Activated CD8-positive, alpha-beta memory T cell treated with anti-CD3 and anti-CD28 coated beads for 1 hour (primary cell): ENCODE measurements around the gene PRMT1.
A peak's percentile ranks its signal among the peaks of the same experiment; 100 is the strongest.

ENCODE experiments used
- DNase-seq, 2 donors: peaks; one replicate each; pipeline ENCODE4 v3.0.0-alpha.2; 2020; ENCODE audit warnings: low read depth in 1 of 2; ENCODE audit errors: extremely low read depth in 1 of 2

PRMT1 gene

DNA sequence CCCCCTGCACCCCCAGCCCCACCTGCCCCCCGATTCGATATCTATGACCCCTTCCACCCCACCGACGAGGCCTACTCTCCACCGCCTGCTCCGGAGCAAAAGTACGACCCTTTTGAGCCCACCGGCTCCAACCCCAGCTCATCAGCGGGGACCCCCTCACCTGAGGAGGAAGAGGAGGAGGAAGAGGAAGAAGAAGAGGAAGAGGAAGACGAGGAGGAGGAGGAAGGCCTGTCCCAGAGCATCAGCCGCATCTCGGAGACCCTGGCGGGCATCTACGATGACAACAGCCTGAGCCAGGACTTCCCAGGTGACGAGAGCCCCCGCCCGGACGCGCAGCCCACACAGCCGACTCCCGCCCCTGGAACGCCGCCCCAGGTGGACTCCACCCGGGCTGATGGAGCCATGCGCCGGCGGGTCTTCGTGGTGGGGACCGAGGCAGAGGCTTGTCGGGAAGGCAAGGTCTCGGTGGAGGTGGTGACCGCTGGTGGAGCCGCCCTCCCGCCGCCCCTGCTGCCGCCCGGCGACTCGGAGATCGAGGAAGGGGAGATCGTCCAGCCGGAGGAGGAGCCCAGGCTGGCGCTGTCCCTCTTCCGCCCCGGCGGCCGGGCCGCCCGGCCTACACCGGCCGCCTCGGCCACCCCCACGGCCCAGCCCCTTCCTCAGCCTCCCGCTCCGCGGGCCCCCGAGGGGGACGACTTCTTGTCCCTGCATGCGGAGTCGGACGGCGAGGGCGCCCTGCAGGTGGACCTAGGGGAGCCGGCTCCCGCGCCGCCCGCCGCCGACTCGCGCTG lies 25.8 kb upstream of the PRMT1 start:
- DNase-seq: no peak

DNA sequence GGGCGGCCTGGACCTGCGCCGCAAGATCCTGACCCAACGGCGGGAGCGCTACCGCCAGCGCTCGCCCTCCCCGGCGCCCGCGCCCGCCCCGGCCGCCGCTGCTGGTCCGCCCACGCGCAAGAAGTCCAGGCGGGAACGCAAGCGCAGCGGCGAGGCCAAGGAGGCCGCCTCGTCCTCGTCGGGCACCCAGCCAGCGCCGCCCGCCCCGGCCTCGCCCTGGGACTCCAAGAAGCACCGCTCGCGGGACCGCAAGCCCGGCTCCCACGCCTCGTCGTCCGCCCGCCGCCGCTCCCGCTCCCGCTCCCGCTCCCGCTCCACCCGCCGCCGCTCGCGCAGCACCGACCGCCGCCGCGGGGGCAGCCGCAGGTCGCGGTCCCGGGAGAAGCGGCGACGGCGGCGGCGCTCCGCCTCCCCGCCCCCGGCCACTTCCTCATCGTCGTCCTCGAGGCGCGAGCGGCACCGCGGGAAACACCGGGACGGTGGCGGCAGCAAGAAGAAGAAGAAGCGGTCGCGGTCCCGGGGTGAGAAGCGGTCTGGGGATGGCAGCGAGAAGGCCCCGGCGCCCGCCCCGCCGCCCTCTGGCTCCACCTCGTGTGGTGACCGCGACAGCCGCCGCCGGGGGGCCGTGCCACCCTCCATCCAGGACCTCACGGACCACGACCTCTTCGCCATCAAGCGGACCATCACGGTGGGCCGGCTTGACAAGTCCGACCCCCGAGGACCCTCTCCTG lies 25.1 kb upstream of the PRMT1 start:
- DNase-seq: no peak

DNA sequence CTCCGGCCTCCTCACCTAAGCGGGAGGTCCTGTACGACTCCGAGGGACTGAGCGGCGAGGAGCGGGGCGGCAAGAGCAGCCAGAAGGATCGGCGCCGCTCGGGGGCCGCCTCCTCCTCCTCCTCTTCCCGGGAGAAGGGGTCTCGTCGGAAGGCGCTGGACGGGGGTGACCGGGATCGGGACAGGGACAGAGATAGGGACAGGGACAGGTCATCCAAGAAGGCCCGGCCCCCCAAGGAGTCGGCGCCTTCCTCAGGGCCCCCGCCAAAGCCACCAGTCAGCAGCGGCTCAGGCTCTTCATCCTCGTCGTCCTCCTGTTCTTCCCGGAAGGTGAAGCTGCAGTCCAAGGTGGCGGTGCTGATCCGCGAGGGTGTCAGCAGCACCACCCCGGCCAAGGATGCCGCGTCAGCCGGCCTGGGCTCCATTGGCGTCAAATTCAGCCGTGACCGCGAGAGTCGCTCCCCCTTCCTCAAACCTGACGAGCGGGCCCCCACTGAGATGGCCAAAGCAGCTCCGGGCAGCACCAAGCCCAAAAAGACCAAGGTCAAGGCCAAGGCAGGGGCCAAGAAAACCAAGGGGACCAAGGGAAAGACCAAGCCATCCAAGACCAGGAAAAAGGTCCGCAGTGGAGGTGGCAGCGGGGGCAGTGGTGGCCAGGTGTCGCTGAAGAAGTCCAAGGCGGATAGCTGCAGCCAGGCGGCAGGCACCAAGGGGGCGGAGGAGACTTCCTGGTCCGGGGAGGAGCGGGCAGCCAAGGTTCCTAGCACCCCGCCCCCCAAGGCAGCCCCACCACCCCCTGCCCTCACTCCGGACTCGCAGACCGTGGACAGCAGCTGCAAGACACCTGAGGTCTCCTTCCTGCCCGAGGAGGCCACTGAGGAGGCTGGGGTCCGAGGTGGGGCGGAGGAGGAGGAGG lies 24.3 kb upstream of the PRMT1 start:
- DNase-seq: no peak

DNA sequence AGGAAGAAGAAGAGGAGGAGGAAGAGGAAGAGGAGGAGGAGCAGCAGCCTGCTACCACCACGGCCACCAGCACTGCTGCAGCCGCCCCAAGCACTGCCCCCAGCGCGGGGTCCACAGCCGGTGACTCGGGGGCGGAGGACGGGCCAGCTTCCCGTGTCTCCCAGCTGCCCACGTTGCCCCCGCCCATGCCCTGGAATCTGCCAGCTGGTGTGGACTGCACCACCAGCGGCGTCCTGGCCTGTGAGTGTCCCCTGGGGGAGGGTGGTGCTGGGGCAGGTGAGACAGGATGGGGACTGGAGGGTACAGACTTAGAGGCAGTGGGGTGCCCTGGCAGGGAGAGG lies 23.6 kb upstream of the PRMT1 start:
- no peak for DNase-seq

DNA sequence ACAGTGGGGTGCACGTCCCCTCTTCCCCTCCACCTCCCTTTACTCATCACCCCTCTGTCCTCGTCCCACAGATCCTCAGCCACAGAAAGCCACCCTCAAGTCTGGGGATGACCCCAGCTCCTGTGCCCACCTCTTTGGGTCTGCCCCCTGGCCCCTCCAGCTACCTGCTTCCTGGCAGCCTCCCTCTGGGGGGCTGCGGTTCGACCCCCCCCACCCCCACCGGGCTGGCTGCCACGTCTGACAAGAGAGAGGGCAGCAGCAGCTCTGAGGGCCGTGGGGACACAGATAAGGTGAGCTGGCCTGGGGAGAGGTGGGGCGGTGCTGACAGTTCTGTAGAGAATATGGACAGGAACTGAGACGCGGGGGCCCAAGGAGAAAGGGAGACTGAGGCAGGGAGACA lies 22.5 kb upstream of the PRMT1 start:
- no peak for DNase-seq

DNA sequence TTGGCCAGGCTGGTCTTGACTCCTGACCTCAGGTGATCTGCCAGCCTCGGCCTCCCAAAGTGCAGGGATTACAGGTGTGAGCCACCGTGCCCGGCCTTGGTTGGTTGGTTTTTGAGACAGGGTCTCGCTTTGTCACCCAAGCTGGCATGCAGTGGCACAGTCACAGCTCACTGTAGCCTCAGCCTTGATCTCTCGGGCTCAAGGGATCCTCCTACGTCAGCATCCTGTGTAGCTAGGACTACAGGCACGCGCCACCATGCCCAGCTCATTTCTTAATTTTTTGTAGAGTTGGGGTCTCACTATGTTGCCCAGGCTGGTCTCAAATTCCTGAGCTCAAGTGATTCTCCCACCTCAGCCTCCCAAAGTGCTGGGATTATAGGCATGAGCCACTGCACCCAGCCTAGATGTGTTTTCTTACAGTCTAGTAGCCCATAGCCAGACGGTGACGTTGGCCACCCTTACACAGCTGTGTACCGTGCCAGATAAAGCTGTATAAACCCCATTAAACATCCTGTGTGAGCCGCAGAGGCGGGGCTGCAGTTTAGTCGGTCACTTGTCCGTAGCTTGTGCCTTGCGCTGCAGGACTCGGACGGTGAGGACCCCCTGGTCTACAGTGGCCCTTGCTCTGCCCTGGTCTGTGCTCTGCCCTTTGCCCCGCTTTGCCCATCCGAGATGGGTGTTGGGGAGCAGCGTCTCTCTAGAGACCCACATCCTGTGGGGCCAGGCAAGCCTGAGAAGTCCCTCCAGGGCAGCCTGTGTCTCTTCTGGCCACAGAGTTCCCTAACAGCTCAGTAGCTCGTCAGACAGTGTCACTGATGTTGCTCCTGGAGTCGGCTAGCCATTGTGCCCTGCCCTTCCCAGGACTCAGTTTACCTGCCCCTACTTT lies 21.3 kb upstream of the PRMT1 start:
- no peak for DNase-seq

DNA sequence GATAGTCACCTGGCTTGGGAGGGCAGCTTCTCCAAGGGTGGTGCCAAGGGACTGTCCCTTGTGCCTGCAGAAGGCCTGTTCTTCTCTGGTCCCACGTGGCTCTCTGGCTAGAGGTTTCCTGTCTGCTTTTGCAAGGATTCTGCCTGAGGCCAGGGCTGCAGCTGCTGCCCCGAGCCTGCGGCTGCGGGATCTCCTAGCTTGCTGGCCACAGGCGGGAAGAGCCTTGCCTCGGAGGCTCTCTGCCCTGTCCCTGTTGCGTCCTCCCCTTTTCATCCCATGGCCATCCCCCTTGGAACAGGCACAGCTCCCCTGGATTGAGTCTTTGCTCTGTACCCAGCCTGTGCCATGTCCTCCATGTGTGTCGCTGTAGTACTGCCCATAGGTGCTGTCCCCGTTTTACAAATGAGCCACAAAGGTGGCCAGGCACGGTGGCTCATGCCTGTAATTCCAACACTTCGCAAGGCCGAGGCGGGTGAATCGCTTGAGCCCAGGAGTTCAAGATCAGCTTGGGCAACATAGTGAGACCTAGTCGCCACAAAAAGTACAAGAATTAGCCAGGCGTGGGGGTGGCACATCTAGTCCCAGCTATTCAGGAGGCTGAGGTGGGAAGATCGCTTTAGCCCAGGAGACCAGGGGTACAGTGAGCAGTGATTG lies 20.5 kb upstream of the PRMT1 start:
- no peak for DNase-seq

DNA sequence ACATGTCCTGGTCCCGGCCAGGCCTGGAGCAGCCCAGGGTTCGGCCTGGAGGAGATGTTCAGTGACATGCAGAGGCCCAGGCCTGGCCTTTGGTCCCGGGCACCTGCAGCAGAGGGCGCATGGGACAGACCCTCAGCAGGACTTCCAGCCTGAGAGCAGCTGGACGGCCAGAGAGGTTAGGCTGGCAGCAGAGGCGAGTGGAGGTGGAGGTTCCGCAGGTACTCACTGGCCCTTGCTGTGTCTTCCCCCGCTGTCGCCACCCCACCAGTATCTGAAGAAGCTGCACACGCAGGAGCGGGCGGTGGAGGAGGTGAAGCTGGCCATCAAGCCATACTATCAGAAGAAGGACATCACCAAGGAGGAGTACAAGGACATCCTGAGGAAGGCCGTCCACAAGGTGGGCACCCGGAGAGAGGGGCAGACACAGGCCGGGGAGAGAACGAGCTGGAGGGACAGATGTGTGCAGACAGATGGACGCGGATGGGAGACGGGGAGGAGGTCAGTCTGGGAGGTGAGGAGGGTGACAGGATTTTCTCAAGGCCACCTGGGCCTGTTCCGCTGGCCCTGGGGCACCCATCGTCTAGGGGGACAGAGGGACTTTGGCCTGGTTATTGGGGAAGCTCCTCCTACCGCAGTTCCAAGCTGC lies 19.5 kb upstream of the PRMT1 start:
- DNase-seq: no peak

DNA sequence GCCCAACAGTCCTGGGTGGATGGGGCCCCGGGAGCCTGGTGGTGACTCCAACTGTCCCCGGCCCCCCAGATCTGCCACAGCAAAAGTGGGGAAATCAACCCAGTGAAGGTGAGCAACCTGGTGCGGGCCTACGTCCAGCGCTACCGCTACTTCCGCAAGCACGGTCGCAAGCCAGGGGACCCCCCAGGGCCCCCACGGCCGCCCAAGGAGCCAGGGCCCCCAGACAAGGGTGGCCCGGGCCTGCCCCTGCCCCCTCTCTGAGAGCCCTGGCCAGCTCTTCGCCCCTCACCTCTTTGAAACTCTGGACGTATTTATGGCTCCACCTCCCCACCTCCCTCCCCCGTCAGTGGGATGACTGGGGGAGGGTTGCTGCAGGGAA lies 18.9 kb upstream of the PRMT1 start:
- DNase-seq: no peak

DNA sequence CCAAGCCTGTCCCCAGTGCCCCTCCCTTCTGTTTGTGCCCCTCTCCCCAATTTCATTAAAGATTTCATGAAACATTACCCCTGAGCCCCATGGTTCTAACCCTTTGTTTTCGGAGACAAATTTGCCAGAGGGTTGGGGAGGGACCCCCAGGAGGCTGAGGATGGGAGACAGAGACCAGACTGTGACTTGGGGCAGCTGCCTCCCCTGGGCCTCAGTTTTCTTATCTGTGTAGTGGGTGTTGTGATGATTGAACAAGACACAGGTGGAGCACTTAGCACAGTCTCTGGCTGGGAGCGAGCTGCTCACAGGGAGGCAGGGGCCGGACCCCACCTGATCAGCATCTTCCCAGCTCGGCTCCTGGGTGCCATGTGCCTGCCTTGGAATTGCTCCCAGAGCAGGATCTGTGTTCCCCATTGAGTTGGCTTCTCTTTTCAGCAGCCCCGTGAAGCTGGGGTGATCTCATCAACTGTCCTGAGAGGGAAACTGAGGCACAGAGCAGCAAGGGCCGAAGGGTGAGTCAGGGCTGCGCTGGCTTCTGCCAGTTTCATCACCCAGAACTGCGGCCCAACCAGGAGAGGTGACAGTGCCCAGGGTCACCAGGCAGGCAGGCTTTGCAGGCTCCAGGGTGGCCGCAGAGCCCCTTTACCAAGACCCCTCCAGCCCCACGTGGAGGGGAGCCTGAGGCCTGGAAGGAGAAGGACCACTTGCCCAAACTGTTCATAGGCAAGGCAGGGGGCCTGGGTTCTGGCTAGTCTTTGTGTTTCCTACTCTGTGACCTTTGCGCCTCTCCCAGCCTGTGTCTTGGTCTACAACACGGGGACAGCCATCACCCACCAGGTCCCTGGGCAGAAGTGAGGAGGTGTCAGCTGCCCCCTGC lies 18.3 kb upstream of the PRMT1 start:
- no peak for DNase-seq

DNA sequence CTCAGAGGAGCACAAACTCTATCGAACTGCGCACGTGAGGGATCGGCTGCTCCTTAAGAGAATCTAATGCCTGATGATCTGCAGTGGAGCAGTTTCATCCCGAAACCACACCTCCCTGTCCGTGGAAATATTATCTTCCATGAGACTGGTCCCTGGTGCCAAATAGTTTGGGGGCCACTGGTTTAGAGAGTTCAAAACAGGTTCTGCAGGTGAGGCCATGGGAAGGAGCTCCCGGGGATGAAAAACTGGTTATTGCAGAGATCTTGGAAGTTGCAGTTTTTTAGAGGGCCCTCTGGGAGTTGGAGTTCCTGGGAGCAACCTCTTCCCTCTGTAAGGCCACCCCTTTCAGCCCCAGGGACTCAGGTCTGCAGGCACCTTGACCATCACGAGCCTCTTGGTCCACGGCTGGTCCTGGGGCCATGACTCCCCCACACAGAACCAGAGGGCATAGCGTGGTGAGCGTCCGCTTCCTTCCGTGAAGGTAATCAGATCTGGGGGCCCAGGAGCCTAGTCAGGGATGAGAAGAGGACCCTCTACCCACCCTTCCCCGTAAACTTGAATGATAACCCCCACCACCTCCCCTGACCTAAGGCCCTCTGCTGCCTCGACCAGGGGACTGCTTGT lies 16.6 kb upstream of the PRMT1 start:
- no peak for DNase-seq

DNA sequence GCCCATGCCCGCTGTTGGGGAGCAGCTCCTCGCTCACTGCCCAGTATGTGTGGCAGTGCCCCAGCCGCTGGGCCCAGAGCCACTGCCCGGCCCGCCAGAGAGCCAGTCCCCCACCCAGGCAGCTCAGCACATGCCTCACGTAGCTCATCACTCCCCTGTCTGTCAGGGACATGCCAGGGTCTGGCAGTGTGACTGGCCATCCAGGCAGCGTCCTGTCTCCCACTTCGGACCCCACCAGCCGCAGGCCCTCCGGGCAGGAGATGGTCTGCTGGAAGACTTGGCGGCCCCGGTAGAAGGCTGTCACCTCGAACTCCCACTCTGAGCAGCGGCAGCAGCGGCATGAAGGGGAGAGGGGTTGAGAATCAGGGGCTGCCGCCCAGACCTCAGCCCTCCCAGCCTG lies 15.1 kb upstream of the PRMT1 start:
- DNase-seq: no peak

DNA sequence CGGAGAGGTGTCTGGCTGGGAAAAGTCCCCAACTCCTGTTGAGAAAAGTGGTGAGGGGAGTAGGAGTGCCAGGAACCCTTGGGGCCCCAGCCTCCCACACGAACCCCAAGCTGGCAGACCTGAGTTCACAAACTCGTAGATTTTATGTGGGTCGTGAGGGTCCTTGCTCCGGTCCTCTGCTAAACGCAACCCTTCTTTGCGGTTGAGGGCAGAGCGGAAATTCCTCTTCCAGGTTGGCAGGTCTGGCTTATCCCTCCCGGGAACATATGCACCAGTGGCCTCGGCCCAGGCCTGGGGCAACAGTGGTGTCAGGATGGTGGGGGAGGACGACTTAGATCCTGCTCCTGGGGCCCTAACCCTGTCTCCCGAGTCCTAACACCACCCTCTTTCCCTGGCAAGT lies 13.8 kb upstream of the PRMT1 start:
- DNase-seq: no peak

DNA sequence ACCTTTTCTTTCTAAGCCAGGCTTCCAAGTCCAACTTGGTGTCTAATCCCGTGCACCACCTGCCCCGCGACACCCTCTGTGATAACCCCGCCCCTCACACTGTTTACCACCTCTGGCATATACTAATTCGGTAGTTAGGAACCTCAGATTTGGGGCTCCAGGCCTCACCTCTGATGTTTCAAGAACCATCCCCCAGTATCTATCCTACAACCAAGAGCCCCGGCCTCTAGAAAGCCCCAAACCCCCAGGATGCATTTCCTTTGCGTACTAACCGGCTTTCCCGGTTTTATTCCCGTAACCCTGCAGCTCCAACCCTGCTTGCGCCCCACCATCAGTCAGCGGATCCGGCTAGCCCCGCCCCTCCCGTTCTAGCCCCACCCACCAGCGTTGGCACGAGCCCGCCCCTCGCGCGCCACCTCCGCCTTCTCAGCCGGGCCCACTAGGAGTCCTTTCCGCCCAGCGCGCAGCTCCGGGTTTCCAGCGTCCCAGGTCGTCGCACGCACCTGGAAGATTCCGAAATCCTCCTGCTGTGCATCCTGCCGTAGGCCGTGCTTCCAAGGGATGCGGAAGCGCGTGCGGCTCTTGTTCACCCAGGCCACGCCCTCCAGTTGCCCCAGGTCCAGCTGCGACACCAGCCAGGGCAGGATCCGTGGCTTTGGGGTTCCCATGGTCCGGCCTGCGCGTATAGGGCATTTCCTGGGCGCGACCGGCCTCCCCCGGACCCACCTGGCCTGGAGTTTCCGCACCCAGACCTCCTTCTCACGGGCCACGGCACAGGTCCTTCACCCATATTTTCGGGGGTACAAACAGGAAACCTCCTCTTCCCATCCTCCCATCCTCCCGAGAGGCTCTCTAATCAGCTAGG lies 12.7 kb upstream of the PRMT1 start:
- DNase-seq: peak; percentile 67 to 94

DNA sequence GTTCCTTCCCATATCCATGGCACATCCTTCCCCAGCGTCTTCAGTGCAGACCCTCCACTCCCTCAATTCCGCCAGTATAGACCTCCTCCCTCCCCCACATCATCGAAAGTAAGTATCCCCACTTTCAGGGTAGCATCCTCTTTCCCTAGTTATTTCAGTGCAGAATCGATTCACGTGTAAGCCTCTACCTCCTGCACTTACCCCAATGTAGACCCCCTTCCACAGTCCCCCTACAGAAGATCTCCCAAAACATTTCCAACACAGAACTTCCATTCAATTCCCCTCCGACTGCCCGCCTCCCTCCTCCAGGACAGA lies 12.1 kb upstream of the PRMT1 start:
- DNase-seq: no peak

DNA sequence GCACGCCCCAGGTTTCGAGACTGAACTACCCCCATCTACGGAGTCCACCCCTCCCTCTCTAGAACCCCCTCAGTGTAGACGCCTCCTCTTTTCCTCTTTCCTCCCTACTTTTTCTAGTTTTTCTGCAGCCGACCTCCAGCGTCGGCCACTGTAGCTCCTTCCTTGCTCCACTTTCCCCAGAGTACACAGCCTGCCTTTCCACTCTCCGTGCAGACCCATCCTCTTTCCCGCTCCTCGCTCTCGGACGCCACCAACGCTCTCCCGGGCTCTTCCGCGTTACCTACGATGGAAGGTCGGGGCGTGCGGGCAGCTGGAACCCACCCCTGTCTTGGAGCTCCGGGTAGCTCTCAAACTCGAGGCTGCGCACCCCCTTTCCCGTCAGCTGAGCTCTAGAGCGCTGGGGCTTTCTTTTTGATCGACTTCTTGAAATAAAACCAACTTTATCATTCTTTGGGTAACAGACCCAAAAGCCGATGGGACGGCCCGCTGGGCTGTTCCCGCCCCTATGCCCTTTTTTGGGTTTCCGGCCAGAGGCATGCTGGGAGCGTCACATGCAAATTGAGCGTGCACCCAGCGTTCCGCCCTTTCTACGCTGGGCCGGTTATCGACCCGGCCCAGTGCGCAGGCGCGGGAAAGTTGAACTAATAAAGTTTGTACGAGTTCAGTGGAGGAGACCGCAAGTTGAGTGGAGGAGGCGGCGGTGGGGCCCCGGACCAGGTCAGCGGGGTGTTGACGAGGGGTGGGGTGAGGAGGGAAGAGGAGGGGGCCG lies 11.5 kb upstream of the PRMT1 start, which contains the start of the genes BCL2L12 and IRF3:
Gene BCL2L12, plus strand, starts transcription at position 583 of the 769 bp plus-strand sequence. CDS start 760 bp downstream, outside the sequence.
Gene IRF3, minus strand, starts transcription at position 507 of the 769 bp plus-strand sequence. CDS start 1,019 bp downstream, outside the sequence.
- peak; percentile 99 for DNase-seq

DNA sequence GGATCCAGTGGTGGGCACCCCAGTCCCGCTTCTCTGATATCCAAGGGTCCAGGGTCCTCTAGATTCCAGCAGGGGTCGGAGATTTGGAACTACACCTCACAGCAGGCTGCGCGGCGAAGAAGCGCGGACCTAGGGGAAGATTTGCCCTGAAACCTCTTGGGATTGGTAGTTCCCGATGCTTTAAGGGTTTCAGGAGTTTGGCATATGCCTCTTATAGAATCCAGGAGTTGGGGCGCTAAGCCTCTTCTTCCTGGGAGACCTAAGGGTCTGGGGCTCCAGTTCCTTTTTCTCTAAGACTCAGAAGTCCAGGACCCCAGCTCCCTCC lies 11.0 kb upstream of the PRMT1 start:
- DNase-seq: no peak
